H1 (cell line): ENCODE data around the gene SLC12A7. TPM values are rescaled to one million over a fixed set of nuclear protein-coding genes. Genes with fewer than 3 reads are reported as not detected.

ENCODE experiments used
- CTCF ChIA-PET: fragments of 300-600 bp; sonication (Branson Sonifier 250); formaldehyde crosslinking; loops from one replicate; lab custom pipeline; 2021; ENCODE audit not compliant: partially characterized antibody; lab: Charles Lee
- POLR2A ChIA-PET: fragments of 300-600 bp; sonication (Branson Sonifier 250); formaldehyde crosslinking; loops from one replicate; lab custom pipeline; 2021; ENCODE audit warnings: inconsistent platforms; ENCODE audit not compliant: partially characterized antibody; lab: Charles Lee
- DNase-seq, 2 experiments: peaks; one replicate each; pipeline versions ENCODE4 v3.0.0 to v3.0.0-alpha.2; 2010 to 2022; ENCODE audit warnings: low spot score in 2 of 2, low read depth in 1 of 2, mixed read lengths in 1 of 2
- FAIRE-seq: peaks from 2 replicates; lab custom pipeline; 2011; peaks lifted over from hg19 to GRCh38; lab: Jason Lieb, UNC
- H2AFZ ChIP-seq: 2 replicates; pipeline ENCODE4 v1.8.1; 2012; ENCODE audit warnings: low read length, inconsistent platforms
- H2AK5ac ChIP-seq: 2 replicates; pipeline ENCODE4 v1.6.1; 2013; ENCODE audit warnings: low read depth, low read length
- H2BK120ac ChIP-seq: replicated peaks from 2 replicates; pipeline ENCODE3; 2013; ENCODE audit warnings: low read depth, low read length, inconsistent platforms
- H2BK12ac ChIP-seq: 2 replicates; pipeline ENCODE4 v1.6.1; 2013; ENCODE audit warnings: low read depth, low read length
- H2BK15ac ChIP-seq: 2 replicates; pipeline ENCODE4 v1.6.1; 2013; ENCODE audit warnings: low read length
- H2BK20ac ChIP-seq: 2 replicates; pipeline ENCODE4 v1.6.1; 2013; ENCODE audit warnings: low read length
- H2BK5ac ChIP-seq: 2 replicates; pipeline ENCODE4 v1.6.1; 2013; ENCODE audit warnings: low read depth, low read length
- H3K14ac ChIP-seq: 2 replicates; pipeline ENCODE4 v1.6.1; 2013; ENCODE audit warnings: inconsistent platforms; ENCODE audit not compliant: insufficient read length
- H3K18ac ChIP-seq: 2 replicates; pipeline ENCODE4 v1.6.1; 2013; ENCODE audit warnings: low read length; ENCODE audit errors: extremely low read depth
- H3K23ac ChIP-seq: 2 replicates; pipeline ENCODE4 v1.6.1; 2013; ENCODE audit warnings: inconsistent platforms; ENCODE audit not compliant: insufficient read length
- H3K23me2 ChIP-seq: 2 replicates; pipeline ENCODE4 v1.6.1; 2013; ENCODE audit warnings: low read depth, low read length
- H3K27ac ChIP-seq: 2 replicates; pipeline ENCODE4 v1.6.1; 2011; ENCODE audit warnings: low read depth, low read length, inconsistent platforms
- H3K27me3 ChIP-seq, 4 experiments: replicated peaks in 1 of 4; 1 replicate in 1 of 4; 2 replicates in 3 of 4; pipeline versions ENCODE4 v1.6.1 to v1.8.1; 2011 to 2013; ENCODE audit warnings: low read length in 3 of 4, mild to moderate bottlenecking in 3 of 4, inconsistent platforms in 2 of 4, mixed read lengths in 2 of 4, moderate library complexity in 1 of 4; ENCODE audit not compliant: control insufficient read depth in 3 of 4, insufficient read depth in 3 of 4; ENCODE audit errors: extremely low read depth in 1 of 4
- H3K36me3 ChIP-seq, 4 experiments: 2 replicates each; pipeline versions ENCODE4 v1.6.1 to v1.8.1; 2011 to 2013; ENCODE audit warnings: mild to moderate bottlenecking in 4 of 4, low read length in 3 of 4, moderate library complexity in 2 of 4, control low read depth in 1 of 4, inconsistent platforms in 1 of 4; ENCODE audit not compliant: insufficient read depth in 4 of 4, control insufficient read depth in 2 of 4
- H3K4ac ChIP-seq: replicated peaks from 2 replicates; pipeline ENCODE3; 2013; ENCODE audit warnings: low read length, low read depth, mixed read lengths, inconsistent platforms; ENCODE audit not compliant: insufficient read length
- H3K4me1 ChIP-seq, 4 experiments: replicated peaks in 1 of 4; 1 replicate in 1 of 4; 2 replicates in 3 of 4; pipeline versions ENCODE4 v1.6.1 to v1.8.1; 2011 to 2013; ENCODE audit warnings: low read length in 3 of 4, inconsistent platforms in 2 of 4, mixed read lengths in 1 of 4; ENCODE audit not compliant: insufficient read depth in 4 of 4, control insufficient read depth in 3 of 4
- H3K4me2 ChIP-seq, 2 experiments: 2 replicates each; pipeline versions ENCODE4 v1.6.1 to v1.8.1; 2011 to 2013; ENCODE audit warnings: low read depth in 2 of 2, low read length in 2 of 2, control low read depth in 1 of 2, inconsistent platforms in 1 of 2, mild to moderate bottlenecking in 1 of 2; ENCODE audit not compliant: insufficient read depth in 1 of 2
- H3K4me3 ChIP-seq, 4 experiments: fragments of 200-600, 300-600 bp in 1 of 4; sonication (generic), shearing (Covaris generic), sonication (Bioruptor Twin) in 1 of 4; 2 replicates each; pipeline versions ENCODE4 v1.5.1 to v1.8.1; 2011 to 2016; ENCODE audit warnings: low read length in 4 of 4, low read depth in 3 of 4, control low read depth in 2 of 4, inconsistent platforms in 2 of 4, mild to moderate bottlenecking in 2 of 4, mixed read lengths in 1 of 4, moderate library complexity in 1 of 4; ENCODE audit not compliant: insufficient read depth in 2 of 4; ENCODE audit errors: extremely low read depth in 1 of 4
- H3K56ac ChIP-seq: replicated peaks from 2 replicates; pipeline ENCODE3; 2013; ENCODE audit warnings: low read depth, mild to moderate bottlenecking, mixed read lengths, low read length, inconsistent platforms; ENCODE audit not compliant: insufficient read length
- H3K79me1 ChIP-seq: 2 replicates; pipeline ENCODE4 v1.6.1; 2013; ENCODE audit warnings: low read depth, low read length, control low read depth
- H3K79me2 ChIP-seq, 2 experiments: 2 replicates each; pipeline versions ENCODE4 v1.6.1 to v1.8.1; 2012 to 2013; ENCODE audit warnings: low read length in 2 of 2, mild to moderate bottlenecking in 2 of 2, inconsistent platforms in 1 of 2; ENCODE audit not compliant: insufficient read depth in 2 of 2, control insufficient read depth in 1 of 2
- H3K9ac ChIP-seq, 4 experiments: replicated peaks in 1 of 4; 1 replicate in 1 of 4; 2 replicates in 3 of 4; pipeline versions ENCODE4 v1.6.1 to v1.8.1; 2011 to 2013; ENCODE audit warnings: low read depth in 3 of 4, low read length in 3 of 4, control low read depth in 2 of 4, mild to moderate bottlenecking in 2 of 4, moderate library complexity in 2 of 4, inconsistent platforms in 1 of 4; ENCODE audit errors: extremely low read depth in 1 of 4
- H3K9me3 ChIP-seq, 2 experiments: 2 replicates each; pipeline versions ENCODE4 v1.6.1 to v1.8.1; 2012 to 2013; ENCODE audit warnings: mild to moderate bottlenecking in 2 of 2, moderate library complexity in 2 of 2, control low read depth in 1 of 2, inconsistent platforms in 1 of 2, low read depth in 1 of 2, low read length in 1 of 2, mixed read lengths in 1 of 2; ENCODE audit not compliant: insufficient read depth in 2 of 2
- H4K20me1 ChIP-seq, 2 experiments: replicated peaks in 1 of 2; 2 replicates each; pipeline versions ENCODE3 to v1.8.1; 2011 to 2013; ENCODE audit warnings: inconsistent platforms in 2 of 2, low read length in 2 of 2, mild to moderate bottlenecking in 1 of 2; ENCODE audit not compliant: insufficient read depth in 2 of 2, control insufficient read depth in 1 of 2
- H4K5ac ChIP-seq: 2 replicates; pipeline ENCODE4 v1.6.1; 2013; ENCODE audit warnings: low read length, low read depth, mixed read lengths, inconsistent platforms; ENCODE audit not compliant: insufficient read length
- H4K8ac ChIP-seq: 2 replicates; pipeline ENCODE4 v1.8.0; 2013; ENCODE audit warnings: mild to moderate bottlenecking, moderate library complexity, low read length, inconsistent platforms; ENCODE audit not compliant: insufficient read depth; ENCODE audit errors: extremely low read depth
- H4K91ac ChIP-seq: replicated peaks from 2 replicates; pipeline ENCODE3; 2013; ENCODE audit warnings: low read length, mixed read lengths, inconsistent platforms; ENCODE audit not compliant: insufficient read length
- NANOG ChIP-seq: IDR thresholded peaks from 2 replicates; pipeline ENCODE4 v1.6.1; 2011; ENCODE audit warnings: low read length, low read depth, mild to moderate bottlenecking, inconsistent platforms; ENCODE audit not compliant: insufficient read depth, poor library complexity, severe bottlenecking
- POU5F1 ChIP-seq: IDR thresholded peaks from 2 replicates; pipeline ENCODE4 v1.6.1; 2011; ENCODE audit warnings: low read depth, mild to moderate bottlenecking, low read length, moderate library complexity
- RFX5 ChIP-seq: IDR thresholded peaks from 2 replicates; pipeline ENCODE4 v1.6.1; 2011; ENCODE audit warnings: low read depth, low read length, improper control_type of control experiment, borderline replicate concordance
- TBP ChIP-seq: IDR thresholded peaks from 2 replicates; pipeline ENCODE4 v1.6.1; 2011; ENCODE audit warnings: low read depth, low read length, improper control_type of control experiment
- WGBS, 2 experiments: shearing (Covaris generic) in 1 of 2; methylation state at CpG; one replicate each; pipeline versions ENCODE4 v1.1.6 to v1.1.7; 2013 to 2015; ENCODE audit warnings: low lambda C conversion rate in 2 of 2, mixed read lengths in 2 of 2, inconsistent platforms in 1 of 2, low coverage in 1 of 2, missing lambda C conversion rate in 1 of 2; ENCODE audit not compliant: insufficient replicate concordance in 2 of 2, insufficient coverage in 1 of 2, insufficient read length in 1 of 2; ENCODE audit errors: extremely low coverage in 1 of 2, missing lambda C conversion rate in 1 of 2; 5-methylcytosine and 5-hydroxymethylcytosine counted together
- polyA plus RNA-seq, 7 experiments: library from polyadenylated mRNA; depleted of rRNA in 3 of 7; stranded (reverse) in 5 of 7; unstranded in 2 of 7; fragments of >200 nt in 5 of 7; fragments of 200-250 nt in 2 of 7; gene quantifications; 1 replicate in 5 of 7; 2 replicates in 1 of 7; 4 replicates in 1 of 7; pipeline versions ENCODE4 v1.2.1 to v1.2.3, GENCODE V29; 2011 to 2013; ENCODE audit warnings: missing spikeins in 2 of 7, mixed read lengths in 2 of 7
- total RNA-seq: library from RNA; stranded (reverse); fragmentation: NEBNext Ultra II Directional; extraction: Animal tissue kit (Norgen Biotek cat#: 25700); gene quantifications from 2 replicates; pipeline ENCODE4 v1.2.1, GENCODE V29; 2021

SLC12A7 gene
- total and polyA plus RNA-seq, 2 of the 8 experiments (the other 6 are each of a cell fraction or from before 2014, with no cell fraction given) = 23.5 to 39.7 TPM

- H3K23me2 ChIP-seq = peaks cover 1% of the 10 kb centered on the region; the same call in 1 of the 2 replicates
- no peak overlapping the region for H4K8ac ChIP-seq
- H2AFZ ChIP-seq = no peak overlapping the region
- H3K27me3 ChIP-seq = no peaks in the 10 kb centered on the region; a peak in 1 of 7 replicates
- no peak overlapping the region for H3K27ac ChIP-seq
- H2AK5ac ChIP-seq = no peak overlapping the region
- H3K4ac ChIP-seq = no peak overlapping the region
- H3K9me3 ChIP-seq = no peaks in the 10 kb centered on the region
- peaks cover 0 to 24% (median 16%) of the 10 kb centered on the region in 4 experiments; a peak in 6 of 7 replicates for H3K4me1 ChIP-seq
- H3K9ac ChIP-seq = no peak overlapping the region
- no peak overlapping the region for H3K18ac ChIP-seq
- no peak for DNase-seq
- ChIA-PET POLR2A (interaction anchor here (0.8 to 1.4 kb wide), 6 partner anchors 9 to 26 kb away, joined by 3 to 5 read pairs (median 4); no protein-coding TSS in a partner anchor), CTCF (interaction anchor here (1.0 to 1.5 kb wide), 4 partner anchors 13 to 210 kb away, joined by 3 to 4 read pairs (median 3); no protein-coding TSS in a partner anchor)
- 84% methylated on average over 5 of the region's 5 CpGs; no CpG with 5 or more reads in 1 of the 2 experiments for WGBS, 2 experiments
- H3K79me1 ChIP-seq = peaks cover 16% of the 10 kb centered on the region
- no peak overlapping the region for H4K5ac ChIP-seq
- H2BK120ac ChIP-seq = no peak overlapping the region
- H3K23ac ChIP-seq = no peak overlapping the region
- no peak overlapping the region for H3K14ac ChIP-seq
- H2BK20ac ChIP-seq = no peak overlapping the region
- no peak overlapping the region for H3K4me2 ChIP-seq
- H2BK15ac ChIP-seq = no peak overlapping the region
- H4K20me1 ChIP-seq = peaks cover 4 to 10% of the 10 kb centered on the region in 2 experiments
- 0 out of 2 replicates have a peak overlapping the region, but pooled peaks have one; percentile 22 for H2BK12ac ChIP-seq
- no peak overlapping the region for H3K4me3 ChIP-seq
- no peak for FAIRE-seq
- no peak overlapping the region for H4K91ac ChIP-seq
- H3K79me2 ChIP-seq = peaks cover 0 to 28% of the 10 kb centered on the region in 2 experiments; a peak in 3 of 4 replicates
- H2BK5ac ChIP-seq = no peak overlapping the region
- no peaks in the 10 kb centered on the region for H3K36me3 ChIP-seq
- H3K56ac ChIP-seq = no peak overlapping the region
- TF ChIP-seq TBP (no peak), RFX5 (no peak), NANOG (no peak), POU5F1 (no peak)
Observed at GRCh38 chr5:1113332-1113690, 1.4 kb upstream of the SLC12A7 start.
